ENCODE results near the gene GPATCH4.
"Not testable (repeated sequence)": the region's sequence is repeated elsewhere in the genome, so short reads cannot be mapped to it uniquely, and the experiment has no call there.

GRCh38 chr1:156610072-156610471 lies 8.8 kb upstream of the GPATCH4 start:
- TF ChIP-seq CTCF, POLR2A (IDR thresholded peaks at IDR 0.05): not testable (repeated sequence)

Measured in heart left ventricle (tissue), 13 donors.